OCI-LY3 (cell line): Measurements from ENCODE around the gene GOLGA6L10.
"Not testable (repeated sequence)": the region's sequence is repeated elsewhere in the genome, so short reads cannot be mapped to it uniquely, and the experiment has no call there.

Experiments used
- EZH2phosphoT487 ChIP-seq: fragments of 200-600 bp; shearing (Covaris generic); IDR thresholded peaks from 2 replicates; pipeline ENCODE4 v1.6.1; 2018; ENCODE audit warnings: antibody characterized with exemption, mixed run types, low read depth
- TF ChIP-seq, protein P1 (sequence below): fragments of 200-600, 300-600 bp; sonication (generic); IDR thresholded peaks from 2 replicates; pipeline ENCODE4 v1.5.1; 2014; ENCODE audit warnings: antibody characterized with exemption, low read length, low read depth

DNA sequence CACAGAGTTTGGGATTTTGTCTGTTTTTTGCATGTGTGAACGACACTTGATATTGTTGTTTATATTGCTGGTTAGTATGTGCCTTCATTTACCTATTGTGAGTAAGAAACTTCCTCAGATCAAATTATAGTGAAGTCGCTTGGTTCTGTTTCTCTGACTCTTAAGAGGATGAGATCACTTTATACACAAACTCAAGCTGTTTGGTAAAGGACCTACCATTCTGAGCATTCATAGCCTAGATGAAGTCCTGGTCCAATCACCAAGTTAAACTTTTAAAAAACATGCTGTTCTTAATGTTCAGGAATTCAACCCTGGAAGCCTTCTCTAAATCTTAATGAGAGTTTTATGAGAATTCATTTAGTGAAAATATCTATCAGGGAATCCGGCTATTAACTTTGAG, 15.3 kb upstream of the GOLGA6L10 start:
- TF ChIP-seq, protein P1, sequence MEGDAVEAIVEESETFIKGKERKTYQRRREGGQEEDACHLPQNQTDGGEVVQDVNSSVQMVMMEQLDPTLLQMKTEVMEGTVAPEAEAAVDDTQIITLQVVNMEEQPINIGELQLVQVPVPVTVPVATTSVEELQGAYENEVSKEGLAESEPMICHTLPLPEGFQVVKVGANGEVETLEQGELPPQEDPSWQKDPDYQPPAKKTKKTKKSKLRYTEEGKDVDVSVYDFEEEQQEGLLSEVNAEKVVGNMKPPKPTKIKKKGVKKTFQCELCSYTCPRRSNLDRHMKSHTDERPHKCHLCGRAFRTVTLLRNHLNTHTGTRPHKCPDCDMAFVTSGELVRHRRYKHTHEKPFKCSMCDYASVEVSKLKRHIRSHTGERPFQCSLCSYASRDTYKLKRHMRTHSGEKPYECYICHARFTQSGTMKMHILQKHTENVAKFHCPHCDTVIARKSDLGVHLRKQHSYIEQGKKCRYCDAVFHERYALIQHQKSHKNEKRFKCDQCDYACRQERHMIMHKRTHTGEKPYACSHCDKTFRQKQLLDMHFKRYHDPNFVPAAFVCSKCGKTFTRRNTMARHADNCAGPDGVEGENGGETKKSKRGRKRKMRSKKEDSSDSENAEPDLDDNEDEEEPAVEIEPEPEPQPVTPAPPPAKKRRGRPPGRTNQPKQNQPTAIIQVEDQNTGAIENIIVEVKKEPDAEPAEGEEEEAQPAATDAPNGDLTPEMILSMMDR: not testable (repeated sequence)
- not testable (repeated sequence) for TF ChIP-seq EZH2phosphoT487
